H1 (cell line): ENCODE measurements around the gene SND1. TPM values are rescaled to one million over a fixed set of nuclear protein-coding genes. Genes with fewer than 3 reads are reported as not detected.
A peak's percentile ranks its signal among the peaks of the same experiment; 100 is the strongest.

Source experiments
- CTCF ChIA-PET: fragments of 300-600 bp; sonication (Branson Sonifier 250); formaldehyde crosslinking; loops from one replicate; lab custom pipeline; 2021; ENCODE audit not compliant: partially characterized antibody; lab: Charles Lee
- POLR2A ChIA-PET: fragments of 300-600 bp; sonication (Branson Sonifier 250); formaldehyde crosslinking; loops from one replicate; lab custom pipeline; 2021; ENCODE audit warnings: inconsistent platforms; ENCODE audit not compliant: partially characterized antibody; lab: Charles Lee
- DNase-seq, 2 experiments: peaks; one replicate each; pipeline versions ENCODE4 v3.0.0 to v3.0.0-alpha.2; 2010 to 2022; ENCODE audit warnings: low spot score in 2 of 2, low read depth in 1 of 2, mixed read lengths in 1 of 2
- FAIRE-seq: peaks from 2 replicates; lab custom pipeline; 2011; peaks lifted over from hg19 to GRCh38; lab: Jason Lieb, UNC
- H2AFZ ChIP-seq: 2 replicates; pipeline ENCODE4 v1.8.1; 2012; ENCODE audit warnings: low read length, inconsistent platforms
- H2AK5ac ChIP-seq: 2 replicates; pipeline ENCODE4 v1.6.1; 2013; ENCODE audit warnings: low read depth, low read length
- H2BK120ac ChIP-seq: replicated peaks from 2 replicates; pipeline ENCODE3; 2013; ENCODE audit warnings: low read depth, low read length, inconsistent platforms
- H2BK12ac ChIP-seq: 2 replicates; pipeline ENCODE4 v1.6.1; 2013; ENCODE audit warnings: low read depth, low read length
- H2BK15ac ChIP-seq: 2 replicates; pipeline ENCODE4 v1.6.1; 2013; ENCODE audit warnings: low read length
- H2BK20ac ChIP-seq: 2 replicates; pipeline ENCODE4 v1.6.1; 2013; ENCODE audit warnings: low read length
- H2BK5ac ChIP-seq: 2 replicates; pipeline ENCODE4 v1.6.1; 2013; ENCODE audit warnings: low read depth, low read length
- H3K14ac ChIP-seq: 2 replicates; pipeline ENCODE4 v1.6.1; 2013; ENCODE audit warnings: inconsistent platforms; ENCODE audit not compliant: insufficient read length
- H3K18ac ChIP-seq: 2 replicates; pipeline ENCODE4 v1.6.1; 2013; ENCODE audit warnings: low read length; ENCODE audit errors: extremely low read depth
- H3K23ac ChIP-seq: 2 replicates; pipeline ENCODE4 v1.6.1; 2013; ENCODE audit warnings: inconsistent platforms; ENCODE audit not compliant: insufficient read length
- H3K23me2 ChIP-seq: 2 replicates; pipeline ENCODE4 v1.6.1; 2013; ENCODE audit warnings: low read depth, low read length
- H3K27ac ChIP-seq: 2 replicates; pipeline ENCODE4 v1.6.1; 2011; ENCODE audit warnings: low read depth, low read length, inconsistent platforms
- H3K27me3 ChIP-seq, 4 experiments: replicated peaks in 1 of 4; 1 replicate in 1 of 4; 2 replicates in 3 of 4; pipeline versions ENCODE4 v1.6.1 to v1.8.1; 2011 to 2013; ENCODE audit warnings: low read length in 3 of 4, mild to moderate bottlenecking in 3 of 4, inconsistent platforms in 2 of 4, mixed read lengths in 2 of 4, moderate library complexity in 1 of 4; ENCODE audit not compliant: control insufficient read depth in 3 of 4, insufficient read depth in 3 of 4; ENCODE audit errors: extremely low read depth in 1 of 4
- H3K36me3 ChIP-seq, 4 experiments: 2 replicates each; pipeline versions ENCODE4 v1.6.1 to v1.8.1; 2011 to 2013; ENCODE audit warnings: mild to moderate bottlenecking in 4 of 4, low read length in 3 of 4, moderate library complexity in 2 of 4, control low read depth in 1 of 4, inconsistent platforms in 1 of 4; ENCODE audit not compliant: insufficient read depth in 4 of 4, control insufficient read depth in 2 of 4
- H3K4ac ChIP-seq: replicated peaks from 2 replicates; pipeline ENCODE3; 2013; ENCODE audit warnings: low read length, low read depth, mixed read lengths, inconsistent platforms; ENCODE audit not compliant: insufficient read length
- H3K4me1 ChIP-seq, 4 experiments: replicated peaks in 1 of 4; 1 replicate in 1 of 4; 2 replicates in 3 of 4; pipeline versions ENCODE4 v1.6.1 to v1.8.1; 2011 to 2013; ENCODE audit warnings: low read length in 3 of 4, inconsistent platforms in 2 of 4, mixed read lengths in 1 of 4; ENCODE audit not compliant: insufficient read depth in 4 of 4, control insufficient read depth in 3 of 4
- H3K4me2 ChIP-seq, 2 experiments: 2 replicates each; pipeline versions ENCODE4 v1.6.1 to v1.8.1; 2011 to 2013; ENCODE audit warnings: low read depth in 2 of 2, low read length in 2 of 2, control low read depth in 1 of 2, inconsistent platforms in 1 of 2, mild to moderate bottlenecking in 1 of 2; ENCODE audit not compliant: insufficient read depth in 1 of 2
- H3K4me3 ChIP-seq, 4 experiments: fragments of 200-600, 300-600 bp in 1 of 4; sonication (generic), shearing (Covaris generic), sonication (Bioruptor Twin) in 1 of 4; 2 replicates each; pipeline versions ENCODE4 v1.5.1 to v1.8.1; 2011 to 2016; ENCODE audit warnings: low read length in 4 of 4, low read depth in 3 of 4, control low read depth in 2 of 4, inconsistent platforms in 2 of 4, mild to moderate bottlenecking in 2 of 4, mixed read lengths in 1 of 4, moderate library complexity in 1 of 4; ENCODE audit not compliant: insufficient read depth in 2 of 4; ENCODE audit errors: extremely low read depth in 1 of 4
- H3K56ac ChIP-seq: replicated peaks from 2 replicates; pipeline ENCODE3; 2013; ENCODE audit warnings: low read depth, mild to moderate bottlenecking, mixed read lengths, low read length, inconsistent platforms; ENCODE audit not compliant: insufficient read length
- H3K79me1 ChIP-seq: 2 replicates; pipeline ENCODE4 v1.6.1; 2013; ENCODE audit warnings: low read depth, low read length, control low read depth
- H3K79me2 ChIP-seq, 2 experiments: 2 replicates each; pipeline versions ENCODE4 v1.6.1 to v1.8.1; 2012 to 2013; ENCODE audit warnings: low read length in 2 of 2, mild to moderate bottlenecking in 2 of 2, inconsistent platforms in 1 of 2; ENCODE audit not compliant: insufficient read depth in 2 of 2, control insufficient read depth in 1 of 2
- H3K9ac ChIP-seq, 4 experiments: replicated peaks in 1 of 4; 1 replicate in 1 of 4; 2 replicates in 3 of 4; pipeline versions ENCODE4 v1.6.1 to v1.8.1; 2011 to 2013; ENCODE audit warnings: low read depth in 3 of 4, low read length in 3 of 4, control low read depth in 2 of 4, mild to moderate bottlenecking in 2 of 4, moderate library complexity in 2 of 4, inconsistent platforms in 1 of 4; ENCODE audit errors: extremely low read depth in 1 of 4
- H3K9me3 ChIP-seq, 2 experiments: 2 replicates each; pipeline versions ENCODE4 v1.6.1 to v1.8.1; 2012 to 2013; ENCODE audit warnings: mild to moderate bottlenecking in 2 of 2, moderate library complexity in 2 of 2, control low read depth in 1 of 2, inconsistent platforms in 1 of 2, low read depth in 1 of 2, low read length in 1 of 2, mixed read lengths in 1 of 2; ENCODE audit not compliant: insufficient read depth in 2 of 2
- H4K20me1 ChIP-seq, 2 experiments: replicated peaks in 1 of 2; 2 replicates each; pipeline versions ENCODE3 to v1.8.1; 2011 to 2013; ENCODE audit warnings: inconsistent platforms in 2 of 2, low read length in 2 of 2, mild to moderate bottlenecking in 1 of 2; ENCODE audit not compliant: insufficient read depth in 2 of 2, control insufficient read depth in 1 of 2
- H4K5ac ChIP-seq: 2 replicates; pipeline ENCODE4 v1.6.1; 2013; ENCODE audit warnings: low read length, low read depth, mixed read lengths, inconsistent platforms; ENCODE audit not compliant: insufficient read length
- H4K8ac ChIP-seq: 2 replicates; pipeline ENCODE4 v1.8.0; 2013; ENCODE audit warnings: mild to moderate bottlenecking, moderate library complexity, low read length, inconsistent platforms; ENCODE audit not compliant: insufficient read depth; ENCODE audit errors: extremely low read depth
- H4K91ac ChIP-seq: replicated peaks from 2 replicates; pipeline ENCODE3; 2013; ENCODE audit warnings: low read length, mixed read lengths, inconsistent platforms; ENCODE audit not compliant: insufficient read length
- FOSL1 ChIP-seq: IDR thresholded peaks from 2 replicates; pipeline ENCODE4 v1.6.1; 2011; ENCODE audit warnings: mild to moderate bottlenecking, low read depth, low read length, moderate library complexity; ENCODE audit not compliant: insufficient read depth
- GABPA ChIP-seq: IDR thresholded peaks from 2 replicates; pipeline ENCODE4 v1.6.1; 2011; ENCODE audit warnings: mild to moderate bottlenecking, low read length, moderate library complexity, borderline replicate concordance; ENCODE audit not compliant: insufficient read depth
- GTF2F1 ChIP-seq: IDR thresholded peaks from 2 replicates; pipeline ENCODE4 v1.6.1; 2012; ENCODE audit warnings: low read depth, low read length, improper control_type of control experiment, borderline replicate concordance
- KDM1A ChIP-seq: fragments of 200-600, 300-600 bp; sonication (generic); IDR thresholded peaks from 2 replicates; pipeline ENCODE4 v1.7.1; 2016; ENCODE audit warnings: mild to moderate bottlenecking, low read length, borderline replicate concordance
- KDM4A ChIP-seq: IDR thresholded peaks from one replicate; pipeline ENCODE4 v1.7.1; 2012; ENCODE audit warnings: low read depth, mild to moderate bottlenecking, moderate library complexity, low read length, inconsistent platforms; ENCODE audit not compliant: severe bottlenecking
- SIN3A ChIP-seq, 2 experiments: IDR thresholded peaks in 1 of 2; conservative IDR thresholded peaks in 1 of 2; 2 replicates each; pipeline ENCODE4 v1.6.1; 2011 to 2012; ENCODE audit warnings: low read length in 2 of 2, improper control_type of control experiment in 1 of 2, low read depth in 1 of 2, mild to moderate bottlenecking in 1 of 2
- SP1 ChIP-seq: IDR thresholded peaks from 2 replicates; pipeline ENCODE4 v1.6.1; 2011; ENCODE audit warnings: low read depth, low read length
- SP2 ChIP-seq: IDR thresholded peaks from 2 replicates; pipeline ENCODE4 v1.6.1; 2012; ENCODE audit warnings: mild to moderate bottlenecking, low read length, inconsistent platforms
- TAF7 ChIP-seq: optimal IDR thresholded peaks from 2 replicates; pipeline ENCODE3; 2011; ENCODE audit warnings: low read depth, mild to moderate bottlenecking, inconsistent platforms, low read length, moderate library complexity, borderline replicate concordance
- WGBS, 2 experiments: shearing (Covaris generic) in 1 of 2; methylation state at CpG; one replicate each; pipeline versions ENCODE4 v1.1.6 to v1.1.7; 2013 to 2015; ENCODE audit warnings: low lambda C conversion rate in 2 of 2, mixed read lengths in 2 of 2, inconsistent platforms in 1 of 2, low coverage in 1 of 2, missing lambda C conversion rate in 1 of 2; ENCODE audit not compliant: insufficient replicate concordance in 2 of 2, insufficient coverage in 1 of 2, insufficient read length in 1 of 2; ENCODE audit errors: extremely low coverage in 1 of 2, missing lambda C conversion rate in 1 of 2; 5-methylcytosine and 5-hydroxymethylcytosine counted together
- polyA plus RNA-seq, 7 experiments: library from polyadenylated mRNA; depleted of rRNA in 3 of 7; stranded (reverse) in 5 of 7; unstranded in 2 of 7; fragments of >200 nt in 5 of 7; fragments of 200-250 nt in 2 of 7; gene quantifications; 1 replicate in 5 of 7; 2 replicates in 1 of 7; 4 replicates in 1 of 7; pipeline versions ENCODE4 v1.2.1 to v1.2.3, GENCODE V29; 2011 to 2013; ENCODE audit warnings: missing spikeins in 2 of 7, mixed read lengths in 2 of 7
- total RNA-seq: library from RNA; stranded (reverse); fragmentation: NEBNext Ultra II Directional; extraction: Animal tissue kit (Norgen Biotek cat#: 25700); gene quantifications from 2 replicates; pipeline ENCODE4 v1.2.1, GENCODE V29; 2021

The SND1 gene
- total and polyA plus RNA-seq, 2 of the 8 experiments (the other 6 are each of a cell fraction or from before 2014, with no cell fraction given): 122 to 290 TPM

GRCh38 chr7:127996253-127997071, 344.5 kb downstream of the SND1 start:
- Histone ChIP-seq H3K36me3 (peaks cover 0 to 6% (median 3%) of the 10 kb centered on the region in 4 experiments; a peak in 3 of 8 replicates), H3K56ac (no peak overlapping the region), H3K23ac (no peak overlapping the region), H3K4me1 (peaks cover 2 to 15% (median 9%) of the 10 kb centered on the region in 4 experiments; a peak in 6 of 7 replicates), H3K9ac (no peak overlapping the region), H3K23me2 (no peaks in the 10 kb centered on the region), H4K8ac (no peak overlapping the region), H2BK5ac (0 out of 2 replicates have a peak overlapping the region, but pooled peaks have one; percentile 10), H4K5ac (no peak overlapping the region), H3K27me3 (no peaks in the 10 kb centered on the region), H4K20me1 (peaks cover 0 to 4% of the 10 kb centered on the region in 2 experiments), H2BK15ac (no peak overlapping the region; the same call in 1 of the 2 replicates), H3K79me2 (no peaks in the 10 kb centered on the region), H2AK5ac (no peak overlapping the region), H4K91ac (no peak overlapping the region), H2BK20ac (no peak overlapping the region), H3K4me3 (no peak overlapping the region), H3K9me3 (no peaks in the 10 kb centered on the region), H3K4me2 (no peak overlapping the region), H3K79me1 (peaks cover 4% of the 10 kb centered on the region; the same call in 1 of the 2 replicates), H3K18ac (no peak overlapping the region), H3K27ac (no peak overlapping the region), H3K14ac (no peak overlapping the region), H2BK120ac (no peak overlapping the region), H2BK12ac (no peak overlapping the region; the same call in 1 of the 2 replicates), H2AFZ (no peak overlapping the region), H3K4ac (no peak overlapping the region)
- no peak for FAIRE-seq
- WGBS, 2 experiments: 91% methylated on average over 10 of the region's 11 CpGs; no CpG with 5 or more reads in 1 of the 2 experiments
- ChIA-PET POLR2A (interaction anchor here (0.8 to 1.0 kb wide), 3 partner anchors 10 to 158 kb away, joined by 3 to 4 read pairs (median 4); no protein-coding TSS in a partner anchor), CTCF (interaction anchor here (0.6 to 2.5 kb wide), 5 partner anchors 15 to 368 kb away, joined by 3 to 10 read pairs (median 3); no protein-coding TSS in a partner anchor)
- DNase-seq: no peak
- no peak for TF ChIP-seq KDM1A
- TF ChIP-seq TAF7: no peak
- TF ChIP-seq FOSL1: no peak
- no peak for TF ChIP-seq SP1
- no peak for TF ChIP-seq KDM4A
- no peak for TF ChIP-seq SIN3A (conservative IDR thresholded peaks at IDR 0.05 in 1 of 2, IDR thresholded peaks at IDR 0.05 in 1 of 2; ENCODE audit: low read depth in 1 of 2, low read length in 2 of 2)
- TF ChIP-seq GABPA: no peak
- TF ChIP-seq GTF2F1: no peak
- no peak for TF ChIP-seq SP2
